Ovary (tissue), 9 donors: ENCODE measurements around the gene TCF4. TPM values are rescaled to one million over a fixed set of nuclear protein-coding genes. Genes with fewer than 3 reads are reported as not detected.

ENCODE experiments used
- DNase-seq, 5 donors: peaks; one replicate each; pipeline ENCODE4 v3.0.0-alpha.2; 2019 to 2020
- H3K27ac ChIP-seq, 2 donors: fragments of 200-600 bp; one replicate each; pipeline versions ENCODE4 v1.5.1 to v1.8.0; 2019 to 2022
- H3K27me3 ChIP-seq: fragments of 200-600 bp; one replicate; pipeline ENCODE4 v1.8.0; 2022
- H3K36me3 ChIP-seq: fragments of 200-600 bp; sonication (generic); one replicate; pipeline ENCODE4 v1.5.1; 2019
- H3K4me1 ChIP-seq: one replicate; pipeline ENCODE4 v1.8.1; 2013; ENCODE audit warnings: mild to moderate bottlenecking, moderate library complexity; ENCODE audit not compliant: insufficient read depth
- H3K4me3 ChIP-seq: fragments of 200-600 bp; sonication (generic); one replicate; pipeline ENCODE4 v1.5.1; 2017
- H3K9me3 ChIP-seq, 2 donors: fragments of 200-600 bp in 1 of 2; sonication (generic) in 1 of 2; one replicate each; pipeline versions ENCODE4 v1.5.1 to v1.8.1; 2013 to 2019; ENCODE audit warnings: mild to moderate bottlenecking in 1 of 2, moderate library complexity in 1 of 2
- CTCF ChIP-seq, 3 donors: fragments of 450-650 bp in 2 of 3; fragments of 200-600 bp in 1 of 3; IDR thresholded peaks; one replicate each; pipeline versions ENCODE4 v1.5.1 to v1.8.0; 2016 to 2022; ENCODE audit warnings: antibody characterized with exemption in 3 of 3, mild to moderate bottlenecking in 1 of 3
- EP300 ChIP-seq: sonication (generic); formaldehyde crosslinking; IDR thresholded peaks from one replicate; pipeline ENCODE4 v1.6.1; 2017; ENCODE audit warnings: antibody characterized with exemption
- POLR2A ChIP-seq: fragments of 450-650 bp; IDR thresholded peaks from one replicate; pipeline ENCODE4 v1.6.1; 2017; ENCODE audit warnings: antibody characterized with exemption, mild to moderate bottlenecking, moderate library complexity
- WGBS, 3 donors: extraction: QIAGEN DNeasy Blood & Tissue Kit in 1 of 3; methylation state at CpG; one replicate each; pipeline versions ENCODE4 v1.1.5 to v1.1.7; 2013 to 2017; 5-methylcytosine and 5-hydroxymethylcytosine counted together
- intact Hi-C, 4 donors: fragments of 100-400 bp; cut with DNase I; formaldehyde crosslinking; loops; one replicate each; pipeline versions ENCODE4 v1.11.0 to v1.15.1; 2022 to 2023
- polyA plus RNA-seq, 2 donors: library from polyadenylated mRNA; stranded (reverse); fragments of 200-250 nt in 1 of 2; fragments of 350-450 nt in 1 of 2; fragmentation: Illumina TruSeq in 1 of 2; extraction: RNeasy Lipid Tissue Mini Kit (QIAGEN cat#74804) in 1 of 2; gene quantifications; one replicate each; pipeline ENCODE4 v1.2.3, GENCODE V29; 2013 to 2014
- total RNA-seq, 7 donors: library from RNA; depleted of rRNA in 2 of 7; stranded (reverse); fragments of >200 nt in 2 of 7; fragmentation: NEBNext Ultra II Directional in 3 of 7; extraction: Animal tissue kit (Norgen Biotek cat#: 25700) in 3 of 7; gene quantifications; one replicate each; pipeline versions ENCODE4 v1.1.0 to v1.2.4, GENCODE V29; 2016 to 2023
- donor health status: DM: no; HTN: no; CAD: no; lungs with moderate emphysema.
- donor health status: DM: no; HTN: no; CAD: no.
- donor health status: Bipolar disorder and iron deficiency.
- donor health status: DM: yes; HTN: yes; CAD: no.
- donor health status: DM: no; HTN: no; CAD: no.
- donor health status: DM: yes; HTN: yes; CAD: no.

TCF4 gene
- total and polyA plus RNA-seq, 9 donors: 36.5 to 131 (median 112) TPM

- 77 to 80% (median 78%) methylated on average over 12 of the region's 12 CpGs for WGBS, 3 donors
- intact Hi-C loops: no loop called here
- TF ChIP-seq CTCF (IDR thresholded peaks at IDR 0.05) (no peak), EP300 (no peak), POLR2A (no peak)
These were observed 129.4 kb downstream of the TCF4 start for GRCh38 chr18:55458456-55459203.

GRCh38 chr18:55457028-55457427 is 131.0 kb downstream of the TCF4 start:
- no peaks in the 10 kb centered on the region for H3K27me3 ChIP-seq
- no peak for TF ChIP-seq EP300
- no peak for TF ChIP-seq CTCF (IDR thresholded peaks at IDR 0.05)
- no peak for TF ChIP-seq POLR2A
- intact Hi-C loops: no loop called here
- DNase-seq: no peak
- H3K27ac ChIP-seq: no peak overlapping the region
- no peaks in the 10 kb centered on the region for H3K4me1 ChIP-seq
- no peak overlapping the region for H3K4me3 ChIP-seq
- 74 to 86% (median 80%) methylated on average over 2 of the region's 2 CpGs for WGBS, 3 donors
- no peaks in the 10 kb centered on the region for H3K9me3 ChIP-seq
- no peaks in the 10 kb centered on the region for H3K36me3 ChIP-seq

More at GRCh38 chr18:55458456-55459203, 129.4 kb downstream of the TCF4 start:
- no peaks in the 10 kb centered on the region for H3K27me3 ChIP-seq
- no peaks in the 10 kb centered on the region for H3K9me3 ChIP-seq
- no peaks in the 10 kb centered on the region for H3K4me1 ChIP-seq
- no peaks in the 10 kb centered on the region for H3K36me3 ChIP-seq
- no peak overlapping the region for H3K27ac ChIP-seq
- no peak for DNase-seq
- H3K4me3 ChIP-seq: no peak overlapping the region

GRCh38 chr18:55455938-55456337 is 132.1 kb downstream of the TCF4 start:
- no peaks in the 10 kb centered on the region for H3K36me3 ChIP-seq
- H3K27ac ChIP-seq: no peak overlapping the region
- TF ChIP-seq CTCF (IDR thresholded peaks at IDR 0.05) (no peak), EP300 (no peak), POLR2A (no peak)
- intact Hi-C loops: no loop called here
- no peaks in the 10 kb centered on the region for H3K27me3 ChIP-seq
- WGBS, 3 donors: 89 to 98% (median 97%) methylated on average over 5 of the region's 5 CpGs
- H3K4me1 ChIP-seq: no peaks in the 10 kb centered on the region
- H3K9me3 ChIP-seq: no peaks in the 10 kb centered on the region
- H3K4me3 ChIP-seq: no peak overlapping the region
- DNase-seq: no peak

GRCh38 chr18:55453186-55453585 is 134.8 kb downstream of the TCF4 start:
- DNase-seq: no peak
- H3K27ac ChIP-seq: no peak overlapping the region
- intact Hi-C loops: no loop called here
- no peaks in the 10 kb centered on the region for H3K4me1 ChIP-seq
- H3K9me3 ChIP-seq: no peaks in the 10 kb centered on the region
- TF ChIP-seq EP300 (no peak), POLR2A (no peak), CTCF (IDR thresholded peaks at IDR 0.05) (no peak)
- H3K27me3 ChIP-seq: no peaks in the 10 kb centered on the region
- no peak overlapping the region for H3K4me3 ChIP-seq
- no peaks in the 10 kb centered on the region for H3K36me3 ChIP-seq
- WGBS, 3 donors: 75 to 87% (median 86%) methylated on average over 1 of the region's 1 CpG
